Activated naive CD8-positive, alpha-beta T cell treated with anti-CD3 and anti-CD28 coated beads, Interleukin-2, amount 50 U/mL, for 24 hours (primary cell): ENCODE data around the gene RPN2.
A peak's percentile ranks its signal among the peaks of the same experiment; 100 is the strongest.

Experiments used
- ATAC-seq: fragments of 150-1000 bp; cut with Tn5 transposase; one replicate; pipeline ENCODE4 v1.10.0; 2021
- DNase-seq: peaks from one replicate; pipeline ENCODE4 v3.0.0; 2021
- H3K27ac Mint-ChIP-seq: one replicate; pipeline ENCODE4 v1.8.0; 2021; ENCODE audit warnings: mild to moderate bottlenecking, mixed read lengths
- H3K27me3 Mint-ChIP-seq: one replicate; pipeline ENCODE4 v1.8.0; 2021; ENCODE audit warnings: mixed read lengths
- H3K36me3 Mint-ChIP-seq: one replicate; pipeline ENCODE4 v1.8.0; 2021; ENCODE audit warnings: low read depth, mixed read lengths
- H3K4me1 Mint-ChIP-seq: one replicate; pipeline ENCODE4 v1.8.0; 2021; ENCODE audit warnings: mixed read lengths
- H3K4me3 Mint-ChIP-seq: one replicate; pipeline ENCODE4 v1.8.0; 2021; ENCODE audit warnings: mild to moderate bottlenecking, moderate library complexity, mixed read lengths
- H3K9me3 Mint-ChIP-seq: one replicate; pipeline ENCODE4 v1.8.0; 2021; ENCODE audit warnings: mixed read lengths

RPN2 gene

DNA sequence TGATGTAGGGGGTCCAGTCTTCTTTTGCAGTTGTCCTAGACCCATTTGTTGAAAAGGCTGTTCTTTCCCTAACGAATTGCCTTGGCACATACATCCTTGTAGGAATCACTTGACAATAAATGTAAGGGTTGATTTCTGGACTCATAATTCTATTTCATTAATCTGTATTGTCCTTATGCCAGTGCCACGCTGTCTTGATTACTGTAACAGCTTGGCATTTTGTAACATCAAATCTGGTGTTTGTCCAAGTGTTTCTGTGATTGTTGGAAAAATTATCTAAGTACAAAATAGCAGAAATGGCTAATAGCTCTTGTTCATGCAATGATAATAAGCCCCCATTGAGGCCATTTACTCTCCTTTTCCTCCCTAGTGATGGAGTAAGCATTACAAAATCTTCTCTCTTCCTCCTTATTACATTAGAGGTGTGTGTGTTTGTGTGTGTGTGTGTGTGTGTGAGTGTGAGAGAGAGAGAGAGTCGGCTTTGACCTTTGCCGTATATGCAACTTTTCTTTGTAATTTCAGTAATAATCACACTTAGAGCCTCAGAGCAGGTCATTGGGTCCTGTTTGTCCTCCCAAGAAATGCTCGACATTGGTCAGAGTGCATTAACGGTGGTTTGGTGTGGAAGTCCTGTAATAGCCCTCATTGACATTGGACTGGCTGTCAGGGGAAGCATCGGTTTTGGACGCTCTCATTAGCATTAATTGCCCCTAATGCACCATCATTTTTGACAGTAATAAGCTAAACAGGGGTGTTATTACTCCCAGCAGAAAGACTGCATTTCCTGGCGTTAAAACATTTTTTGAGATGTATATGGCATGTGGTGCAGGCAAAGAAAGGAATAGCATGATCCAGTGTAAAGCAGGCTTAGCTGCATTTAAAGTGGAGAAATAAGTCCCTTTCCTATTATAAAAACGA, 40.9 kb downstream of the RPN2 start:
- H3K36me3 Mint-ChIP-seq: peaks cover 55% of the 10 kb centered on the region
- peaks cover 7% of the 10 kb centered on the region for H3K4me1 Mint-ChIP-seq
- H3K4me3 Mint-ChIP-seq: no peak overlapping the region
- no peak for DNase-seq
- no peaks in the 10 kb centered on the region for H3K9me3 Mint-ChIP-seq
- no peak for ATAC-seq
- no peaks in the 10 kb centered on the region for H3K27me3 Mint-ChIP-seq
- no peak overlapping the region for H3K27ac Mint-ChIP-seq

DNA sequence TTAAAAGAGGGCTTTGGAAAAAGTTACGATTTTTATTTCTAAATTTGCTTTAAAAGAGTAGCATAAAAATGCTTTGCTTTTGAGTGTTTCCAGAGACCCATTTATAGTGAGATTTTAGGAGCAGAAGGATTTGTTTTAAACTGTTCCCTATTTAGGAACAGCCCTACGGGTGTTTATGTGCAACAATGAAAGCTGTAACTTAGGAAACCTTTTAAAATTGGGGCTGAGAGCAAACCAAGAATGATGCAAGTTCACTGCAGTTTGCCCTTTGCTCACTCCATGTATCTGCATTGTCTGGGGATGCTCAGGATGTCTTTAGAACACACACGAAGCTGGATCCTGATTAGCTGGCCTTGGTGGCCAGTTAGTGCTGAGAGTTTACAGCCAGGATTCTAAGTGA, 41.6 kb downstream of the RPN2 start:
- Mint-ChIP-seq H3K4me1 (no peaks in the 10 kb centered on the region), H3K27ac (no peak overlapping the region), H3K27me3 (no peaks in the 10 kb centered on the region), H3K9me3 (no peaks in the 10 kb centered on the region), H3K36me3 (peaks cover 55% of the 10 kb centered on the region), H3K4me3 (no peak overlapping the region)
- DNase-seq: no peak
- ATAC-seq: no peak

DNA sequence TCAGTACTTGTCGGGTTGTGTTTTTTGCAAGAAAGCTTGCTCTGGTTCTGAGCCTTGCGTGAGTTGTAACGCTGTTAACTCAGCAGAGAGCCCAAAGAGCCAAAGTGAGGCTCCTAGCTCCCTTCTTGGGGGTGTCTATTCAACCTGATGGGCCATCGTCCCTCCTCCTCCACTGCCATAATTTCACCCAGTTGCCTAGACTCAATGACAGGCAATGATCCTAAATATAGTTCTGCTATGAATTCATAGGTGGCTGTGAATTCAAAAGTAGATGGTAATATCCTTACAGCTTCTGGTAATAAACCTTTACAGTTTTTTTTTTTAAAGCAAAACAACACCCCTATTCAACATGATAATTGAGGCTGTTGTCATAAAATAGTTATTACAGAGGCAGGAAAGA, 43.0 kb downstream of the RPN2 start:
- Mint-ChIP-seq H3K27ac (no peak overlapping the region), H3K4me1 (no peaks in the 10 kb centered on the region), H3K4me3 (no peak overlapping the region), H3K27me3 (no peaks in the 10 kb centered on the region), H3K36me3 (peaks cover 53% of the 10 kb centered on the region), H3K9me3 (no peaks in the 10 kb centered on the region)
- no peak for ATAC-seq
- DNase-seq: no peak

DNA sequence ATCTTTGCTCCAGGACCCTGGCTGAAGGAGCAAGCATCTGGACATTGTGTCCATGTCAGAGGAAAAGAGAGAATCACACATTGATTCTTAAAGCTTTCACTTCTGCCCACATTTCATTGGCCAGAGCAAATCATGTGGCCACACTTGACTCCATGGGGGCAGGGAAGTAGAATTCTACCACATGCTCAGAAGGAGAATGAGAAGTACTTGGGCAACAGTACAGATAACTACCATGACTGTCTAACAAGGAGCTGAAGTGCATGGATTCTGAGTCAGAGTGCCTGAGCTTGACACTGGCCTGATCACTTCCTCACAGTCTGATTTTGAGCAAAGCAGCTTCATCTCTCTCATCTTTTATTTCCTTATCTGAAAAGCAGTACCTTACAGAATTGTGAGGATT, 43.9 kb downstream of the RPN2 start:
- Mint-ChIP-seq H3K9me3 (no peaks in the 10 kb centered on the region), H3K27me3 (no peaks in the 10 kb centered on the region), H3K4me1 (no peaks in the 10 kb centered on the region), H3K27ac (peak overlapping the region; percentile 37), H3K4me3 (no peak overlapping the region), H3K36me3 (peaks cover 62% of the 10 kb centered on the region)
- ATAC-seq (peak; percentile 43), DNase-seq (no peak)

DNA sequence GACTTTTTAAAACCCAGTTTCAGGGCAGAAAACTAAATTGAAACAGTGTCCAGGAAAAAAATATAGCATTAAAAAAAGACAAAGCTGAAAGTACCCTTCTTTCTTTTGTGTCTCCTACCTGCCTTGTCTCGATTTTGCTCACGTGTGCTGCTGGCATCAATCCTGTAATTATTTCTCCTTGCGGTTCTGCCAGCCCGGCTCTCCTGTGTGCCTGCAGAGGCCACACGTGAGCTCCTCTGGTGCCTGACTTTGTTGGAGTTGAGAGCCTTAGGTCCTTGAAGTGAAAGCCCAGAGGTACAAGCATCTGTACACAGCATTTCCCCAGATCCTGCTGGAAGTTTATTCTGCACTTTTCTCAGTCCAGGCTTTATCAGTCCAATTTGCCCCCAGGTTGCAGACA, 46.0 kb downstream of the RPN2 start:
- no peak overlapping the region for H3K4me3 Mint-ChIP-seq
- H3K27ac Mint-ChIP-seq: no peak overlapping the region
- H3K36me3 Mint-ChIP-seq: peaks cover 69% of the 10 kb centered on the region
- no peaks in the 10 kb centered on the region for H3K4me1 Mint-ChIP-seq
- no peak for DNase-seq
- no peak for ATAC-seq
- H3K27me3 Mint-ChIP-seq: no peaks in the 10 kb centered on the region
- H3K9me3 Mint-ChIP-seq: no peaks in the 10 kb centered on the region

DNA sequence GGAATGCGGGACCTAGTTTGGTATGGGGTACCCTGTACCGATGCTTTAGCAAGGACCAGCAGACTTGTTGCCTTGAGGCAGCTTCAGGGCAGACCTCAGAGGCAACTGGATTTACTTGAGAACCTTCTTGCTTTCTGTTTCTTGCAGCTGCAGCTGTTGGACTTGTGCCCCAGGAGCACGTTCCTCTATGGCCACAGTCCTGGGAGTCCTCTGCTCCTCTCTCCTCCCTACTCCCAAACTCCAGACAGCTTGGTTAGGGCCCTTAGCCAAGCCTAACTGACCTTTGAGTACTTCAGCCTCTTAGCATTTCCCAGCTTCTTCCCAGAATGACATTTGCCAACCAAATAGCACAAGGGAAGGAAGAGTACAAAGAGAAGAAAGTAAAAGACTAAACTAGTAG, 47.8 kb downstream of the RPN2 start:
- Mint-ChIP-seq H3K27ac (no peak overlapping the region), H3K27me3 (no peaks in the 10 kb centered on the region), H3K9me3 (no peaks in the 10 kb centered on the region), H3K4me3 (no peak overlapping the region), H3K4me1 (no peaks in the 10 kb centered on the region), H3K36me3 (peaks cover 76% of the 10 kb centered on the region)
- DNase-seq: no peak
- no peak for ATAC-seq

DNA sequence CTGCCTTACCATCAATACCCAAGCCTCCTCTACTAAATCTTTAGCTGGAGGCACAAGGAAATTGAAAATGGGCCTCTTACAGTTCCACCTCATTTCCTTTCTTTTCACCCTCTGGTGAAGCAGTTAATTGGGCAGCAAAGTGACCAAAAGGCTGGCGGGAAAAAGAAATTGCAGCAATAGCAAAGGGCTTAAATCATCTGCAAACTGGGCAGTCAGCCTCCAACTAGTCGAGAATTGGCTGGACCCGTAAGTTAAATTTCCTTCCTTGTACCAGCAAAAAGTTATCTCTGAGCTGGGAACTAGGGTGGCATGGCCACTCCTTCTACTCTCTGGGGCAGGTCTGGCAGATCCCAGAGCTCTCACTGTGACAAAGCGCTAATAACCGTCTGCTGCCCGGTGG, 49.0 kb downstream of the RPN2 start:
- H3K27ac Mint-ChIP-seq: no peak overlapping the region

DNA sequence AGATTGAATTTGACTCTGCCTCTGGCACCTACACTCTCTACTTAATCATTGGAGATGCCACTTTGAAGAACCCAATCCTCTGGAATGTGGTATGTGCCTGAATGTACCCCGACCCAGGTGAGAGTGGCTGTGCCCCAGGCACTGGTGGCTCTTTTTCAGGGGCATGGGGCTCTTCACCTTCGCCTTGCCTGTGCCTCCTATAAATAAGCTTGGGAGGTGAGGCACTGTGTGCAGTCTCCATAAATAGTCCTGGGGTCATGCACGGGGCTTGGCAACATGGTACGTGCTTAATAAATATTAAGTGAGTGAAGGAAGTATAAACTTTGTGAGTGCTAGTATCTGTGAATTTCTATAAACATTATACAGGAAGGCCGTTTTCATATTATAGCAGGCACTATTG, 49.5 kb downstream of the RPN2 start:
- ATAC-seq: no peak
- no peak for DNase-seq
- no peak overlapping the region for H3K4me3 Mint-ChIP-seq
- peaks cover 71% of the 10 kb centered on the region for H3K36me3 Mint-ChIP-seq
- H3K4me1 Mint-ChIP-seq: no peaks in the 10 kb centered on the region
- no peaks in the 10 kb centered on the region for H3K9me3 Mint-ChIP-seq
- no peaks in the 10 kb centered on the region for H3K27me3 Mint-ChIP-seq
- H3K27ac Mint-ChIP-seq: no peak overlapping the region

More for the DNA sequence above, 49.0 kb downstream of the RPN2 start:
- H3K4me1 Mint-ChIP-seq: no peaks in the 10 kb centered on the region
- DNase-seq (no peak), ATAC-seq (no peak)
- H3K36me3 Mint-ChIP-seq: peaks cover 75% of the 10 kb centered on the region
- no peaks in the 10 kb centered on the region for H3K27me3 Mint-ChIP-seq
- H3K4me3 Mint-ChIP-seq: no peak overlapping the region
- H3K9me3 Mint-ChIP-seq: no peaks in the 10 kb centered on the region

DNA sequence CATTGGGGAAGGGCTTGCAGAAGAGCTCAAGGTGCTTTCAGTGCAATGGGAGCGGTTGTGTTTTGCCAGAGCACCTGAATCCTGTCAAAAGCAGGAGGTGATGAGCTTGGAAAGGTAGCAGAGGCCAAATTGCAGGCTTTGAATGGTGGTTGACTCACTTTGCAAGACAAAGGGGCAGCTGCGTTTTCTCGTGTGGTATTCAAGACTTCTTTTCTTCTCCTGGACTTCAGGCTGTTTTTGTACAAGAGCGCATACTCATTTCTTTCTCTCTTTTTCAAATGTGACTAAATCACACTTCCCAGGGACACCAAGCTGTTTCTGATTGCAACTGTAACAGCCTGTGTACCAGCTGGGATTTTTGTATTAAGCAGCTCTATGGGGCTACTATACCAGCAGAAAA, 50.2 kb downstream of the RPN2 start:
- no peak overlapping the region for H3K27ac Mint-ChIP-seq

DNA sequence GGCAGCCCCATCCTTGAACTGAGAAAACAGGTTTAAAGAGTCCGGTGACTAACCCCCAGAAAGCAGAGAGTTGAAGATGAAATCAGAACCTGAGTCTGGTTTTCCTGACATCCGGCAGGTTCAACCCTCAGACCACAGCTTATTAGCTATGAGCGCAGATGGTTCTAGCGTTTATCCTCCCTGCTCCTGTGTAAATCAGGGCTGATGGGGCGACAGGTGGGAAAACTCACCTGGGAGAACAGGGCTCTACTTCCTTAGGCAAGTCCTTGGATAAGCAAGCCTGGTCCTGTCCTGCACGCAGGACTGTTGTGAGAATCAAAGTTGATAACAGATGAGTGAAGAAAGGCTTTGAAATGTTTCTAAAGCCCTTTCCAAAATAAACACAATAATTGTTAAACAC, 51.1 kb downstream of the RPN2 start:
- Mint-ChIP-seq H3K9me3 (no peaks in the 10 kb centered on the region), H3K36me3 (peaks cover 69% of the 10 kb centered on the region), H3K27ac (no peak overlapping the region), H3K4me1 (no peaks in the 10 kb centered on the region), H3K4me3 (no peak overlapping the region), H3K27me3 (no peaks in the 10 kb centered on the region)
- no peak for ATAC-seq
- DNase-seq: no peak

More for the DNA sequence above, 50.2 kb downstream of the RPN2 start:
- peaks cover 72% of the 10 kb centered on the region for H3K36me3 Mint-ChIP-seq
- H3K9me3 Mint-ChIP-seq: no peaks in the 10 kb centered on the region
- no peaks in the 10 kb centered on the region for H3K27me3 Mint-ChIP-seq
- ATAC-seq (no peak), DNase-seq (no peak)
- H3K4me3 Mint-ChIP-seq: no peak overlapping the region
- H3K4me1 Mint-ChIP-seq: no peaks in the 10 kb centered on the region

DNA sequence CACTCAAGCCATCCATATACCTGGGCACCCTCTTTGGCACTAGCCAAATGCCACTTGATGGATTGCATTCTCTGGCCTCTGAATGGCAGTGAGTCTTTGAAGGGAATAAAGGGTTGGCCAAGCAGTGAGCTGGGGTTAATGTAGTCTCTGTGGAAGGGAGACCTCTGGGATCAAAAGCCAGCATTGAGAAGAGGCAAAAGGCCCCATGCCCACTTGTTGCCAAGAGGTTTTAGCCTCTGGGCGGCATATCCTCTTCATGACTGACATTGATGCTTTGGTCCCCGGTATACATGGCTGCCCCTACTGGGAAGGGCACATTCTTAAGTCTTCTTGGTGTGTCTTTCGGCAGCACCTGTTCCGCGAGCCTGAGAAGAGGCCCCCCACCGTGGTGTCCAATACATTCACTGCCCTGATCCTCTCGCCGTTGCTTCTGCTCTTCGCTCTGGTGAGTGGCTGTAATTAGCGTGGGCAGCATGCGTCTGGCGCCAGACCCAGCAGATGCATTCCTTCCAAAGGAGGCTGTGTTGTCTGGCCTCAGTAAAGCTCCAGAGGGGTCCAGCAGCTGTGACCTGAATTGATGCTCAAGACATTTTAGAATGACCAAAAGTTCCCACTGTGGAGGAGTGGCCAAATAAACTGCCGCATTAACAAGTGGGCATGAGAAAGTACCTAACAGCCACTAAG, 53.0 kb downstream of the RPN2 start:
- Mint-ChIP-seq H3K36me3 (peaks cover 69% of the 10 kb centered on the region), H3K27me3 (no peaks in the 10 kb centered on the region), H3K4me3 (no peak overlapping the region), H3K4me1 (no peaks in the 10 kb centered on the region), H3K9me3 (no peaks in the 10 kb centered on the region), H3K27ac (no peak overlapping the region)
- DNase-seq: no peak
- no peak for ATAC-seq

DNA sequence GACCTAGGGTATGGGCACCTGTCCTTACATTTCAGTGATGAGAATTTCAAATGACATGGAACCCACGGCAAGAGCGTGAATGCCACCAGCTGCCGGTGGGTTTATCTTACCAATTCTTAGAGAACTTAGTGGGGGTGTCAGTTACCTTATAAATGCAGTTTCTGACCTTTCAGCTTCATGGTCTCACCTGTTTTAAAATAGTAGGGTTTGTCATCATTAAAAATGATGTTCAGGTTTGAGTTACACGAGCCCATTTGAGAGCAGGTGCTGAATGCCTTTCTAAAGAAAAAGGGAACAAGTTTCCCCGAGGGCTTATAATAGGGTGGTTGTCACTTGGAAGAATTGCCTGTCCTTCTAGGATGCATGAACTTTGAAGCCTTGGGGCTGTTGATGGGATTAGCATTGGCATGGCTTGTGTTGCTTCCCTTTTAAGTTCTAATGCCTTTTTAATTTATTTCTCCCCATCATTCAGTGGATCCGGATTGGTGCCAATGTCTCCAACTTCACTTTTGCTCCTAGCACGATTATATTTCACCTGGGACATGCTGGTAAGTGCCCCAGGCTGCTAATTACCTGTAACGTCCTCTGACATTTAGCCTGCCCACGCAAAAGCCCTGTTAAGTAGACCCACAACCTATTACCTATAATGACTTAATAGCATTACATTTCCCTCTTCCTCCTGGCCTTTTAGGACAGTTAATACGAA, 54.6 kb downstream of the RPN2 start:
- no peak for DNase-seq
- H3K9me3 Mint-ChIP-seq: no peaks in the 10 kb centered on the region
- no peaks in the 10 kb centered on the region for H3K27me3 Mint-ChIP-seq
- H3K4me3 Mint-ChIP-seq: no peak overlapping the region
- H3K36me3 Mint-ChIP-seq: peaks cover 60% of the 10 kb centered on the region
- no peak for ATAC-seq
- H3K4me1 Mint-ChIP-seq: no peaks in the 10 kb centered on the region
- no peak overlapping the region for H3K27ac Mint-ChIP-seq

DNA sequence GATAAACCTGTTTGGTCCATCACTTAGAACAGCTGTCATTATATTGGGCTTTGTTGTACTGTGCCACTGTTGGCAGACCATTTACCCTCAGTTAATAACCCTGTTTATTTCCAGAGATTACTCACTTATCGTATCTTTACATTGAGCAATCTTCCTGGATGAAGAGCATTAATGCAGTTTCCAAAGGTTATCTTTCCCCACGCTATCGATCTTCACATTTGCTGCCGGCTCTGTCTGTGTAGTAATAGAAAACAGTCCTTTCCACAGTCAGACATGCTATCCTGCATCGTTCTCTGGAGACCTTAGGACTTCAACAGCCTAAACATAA, 55.1 kb downstream of the RPN2 start:
- ATAC-seq: no peak
- H3K9me3 Mint-ChIP-seq: no peaks in the 10 kb centered on the region
- H3K4me1 Mint-ChIP-seq: no peaks in the 10 kb centered on the region
- no peak overlapping the region for H3K27ac Mint-ChIP-seq
- H3K27me3 Mint-ChIP-seq: no peaks in the 10 kb centered on the region
- H3K4me3 Mint-ChIP-seq: no peak overlapping the region
- peaks cover 60% of the 10 kb centered on the region for H3K36me3 Mint-ChIP-seq
- no peak for DNase-seq

DNA sequence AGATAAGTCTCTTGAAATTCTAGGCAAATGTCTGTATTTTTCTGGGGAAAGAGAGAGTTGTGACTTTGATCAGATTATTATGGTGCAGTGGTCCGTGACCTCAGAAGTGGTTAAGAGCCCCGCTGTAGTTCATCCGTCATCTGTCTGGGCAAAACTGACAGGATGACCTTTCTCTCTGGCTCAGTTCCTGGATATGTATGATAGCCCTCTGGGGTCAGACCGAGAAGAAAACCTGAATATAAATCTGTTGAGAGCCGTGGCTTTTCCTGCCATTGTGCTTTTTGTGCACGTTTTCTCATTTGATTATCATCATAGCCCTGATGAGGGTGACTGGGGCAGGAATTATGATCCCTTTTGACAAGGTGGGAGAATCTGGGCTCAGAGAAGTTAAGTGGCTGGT, 55.9 kb downstream of the RPN2 start:
- Mint-ChIP-seq H3K27me3 (no peaks in the 10 kb centered on the region), H3K4me3 (no peak overlapping the region), H3K9me3 (no peaks in the 10 kb centered on the region), H3K36me3 (peaks cover 59% of the 10 kb centered on the region), H3K4me1 (no peaks in the 10 kb centered on the region), H3K27ac (no peak overlapping the region)
- ATAC-seq (no peak), DNase-seq (no peak)

DNA sequence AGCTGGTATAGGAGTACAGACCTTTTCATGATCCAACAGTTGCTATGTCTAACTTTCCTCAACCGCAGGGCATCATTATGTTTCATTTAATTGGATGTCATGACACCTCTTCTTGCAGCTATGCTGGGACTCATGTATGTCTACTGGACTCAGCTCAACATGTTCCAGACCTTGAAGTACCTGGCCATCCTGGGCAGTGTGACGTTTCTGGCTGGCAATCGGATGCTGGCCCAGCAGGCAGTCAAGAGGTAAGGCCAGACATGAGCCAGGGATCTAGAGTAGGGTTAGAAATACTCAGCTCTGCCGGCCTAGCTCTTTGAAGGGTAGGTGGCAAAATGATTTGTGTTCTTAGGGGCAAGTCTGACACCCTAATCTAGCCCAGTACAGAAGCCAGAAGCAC, 57.3 kb downstream of the RPN2 start:
- ATAC-seq: no peak
- H3K9me3 Mint-ChIP-seq: no peaks in the 10 kb centered on the region
- no peak overlapping the region for H3K4me3 Mint-ChIP-seq
- peaks cover 63% of the 10 kb centered on the region for H3K36me3 Mint-ChIP-seq
- no peaks in the 10 kb centered on the region for H3K27me3 Mint-ChIP-seq
- no peak for DNase-seq
- H3K4me1 Mint-ChIP-seq: no peaks in the 10 kb centered on the region
- H3K27ac Mint-ChIP-seq: no peak overlapping the region
